ENCODE results near the gene SMPD3.

SMPD3 gene

DNA sequence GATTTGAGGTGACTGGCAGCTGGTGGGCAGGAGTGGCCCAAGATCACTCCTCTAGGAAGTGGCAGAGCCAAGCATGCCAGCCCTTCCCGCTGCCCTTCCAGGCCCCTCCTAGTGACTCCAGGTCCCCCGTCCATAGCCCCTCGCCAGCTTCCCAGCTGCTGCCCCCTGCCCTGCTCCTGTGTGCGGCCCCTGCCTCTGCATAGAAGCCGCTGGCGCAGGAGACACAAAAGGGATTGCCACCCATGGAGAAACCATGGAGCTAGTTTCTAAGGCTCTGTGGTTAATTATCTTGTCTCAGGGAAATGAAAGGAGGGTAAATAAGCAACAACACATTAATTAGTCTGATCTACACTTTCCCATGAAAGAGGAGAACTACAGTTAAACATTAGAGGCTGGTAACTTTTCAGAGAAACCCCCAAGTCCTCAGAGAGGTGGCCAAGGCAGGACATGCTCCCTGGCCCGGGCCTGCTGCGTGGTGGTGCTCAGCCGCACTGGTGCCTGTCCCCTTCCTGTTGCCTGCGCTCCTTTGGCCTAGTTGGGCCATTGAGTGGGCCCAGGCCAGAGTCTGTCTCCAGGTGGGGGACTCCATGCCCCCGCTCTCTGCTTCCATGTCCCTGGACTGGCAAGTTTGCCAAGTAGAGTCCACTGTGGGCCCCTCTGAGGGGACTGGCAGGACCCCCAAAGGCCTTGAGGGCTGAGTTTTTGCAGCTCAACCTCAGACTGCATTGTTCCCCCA, 72.3 kb downstream of the SMPD3 start:
- no peak for TF ChIP-seq EZH2phosphoT487 (IDR thresholded peaks at IDR 0.05; ENCODE audit: borderline replicate concordance)
- TF ChIP-seq, protein P1, sequence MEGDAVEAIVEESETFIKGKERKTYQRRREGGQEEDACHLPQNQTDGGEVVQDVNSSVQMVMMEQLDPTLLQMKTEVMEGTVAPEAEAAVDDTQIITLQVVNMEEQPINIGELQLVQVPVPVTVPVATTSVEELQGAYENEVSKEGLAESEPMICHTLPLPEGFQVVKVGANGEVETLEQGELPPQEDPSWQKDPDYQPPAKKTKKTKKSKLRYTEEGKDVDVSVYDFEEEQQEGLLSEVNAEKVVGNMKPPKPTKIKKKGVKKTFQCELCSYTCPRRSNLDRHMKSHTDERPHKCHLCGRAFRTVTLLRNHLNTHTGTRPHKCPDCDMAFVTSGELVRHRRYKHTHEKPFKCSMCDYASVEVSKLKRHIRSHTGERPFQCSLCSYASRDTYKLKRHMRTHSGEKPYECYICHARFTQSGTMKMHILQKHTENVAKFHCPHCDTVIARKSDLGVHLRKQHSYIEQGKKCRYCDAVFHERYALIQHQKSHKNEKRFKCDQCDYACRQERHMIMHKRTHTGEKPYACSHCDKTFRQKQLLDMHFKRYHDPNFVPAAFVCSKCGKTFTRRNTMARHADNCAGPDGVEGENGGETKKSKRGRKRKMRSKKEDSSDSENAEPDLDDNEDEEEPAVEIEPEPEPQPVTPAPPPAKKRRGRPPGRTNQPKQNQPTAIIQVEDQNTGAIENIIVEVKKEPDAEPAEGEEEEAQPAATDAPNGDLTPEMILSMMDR (conservative IDR thresholded peaks at IDR 0.05; ENCODE audit: low read length) = no peak
- H3K9ac ChIP-seq (ENCODE audit: low read depth, low read length, poor library complexity, severe bottlenecking) = no peak overlapping the region

DNA sequence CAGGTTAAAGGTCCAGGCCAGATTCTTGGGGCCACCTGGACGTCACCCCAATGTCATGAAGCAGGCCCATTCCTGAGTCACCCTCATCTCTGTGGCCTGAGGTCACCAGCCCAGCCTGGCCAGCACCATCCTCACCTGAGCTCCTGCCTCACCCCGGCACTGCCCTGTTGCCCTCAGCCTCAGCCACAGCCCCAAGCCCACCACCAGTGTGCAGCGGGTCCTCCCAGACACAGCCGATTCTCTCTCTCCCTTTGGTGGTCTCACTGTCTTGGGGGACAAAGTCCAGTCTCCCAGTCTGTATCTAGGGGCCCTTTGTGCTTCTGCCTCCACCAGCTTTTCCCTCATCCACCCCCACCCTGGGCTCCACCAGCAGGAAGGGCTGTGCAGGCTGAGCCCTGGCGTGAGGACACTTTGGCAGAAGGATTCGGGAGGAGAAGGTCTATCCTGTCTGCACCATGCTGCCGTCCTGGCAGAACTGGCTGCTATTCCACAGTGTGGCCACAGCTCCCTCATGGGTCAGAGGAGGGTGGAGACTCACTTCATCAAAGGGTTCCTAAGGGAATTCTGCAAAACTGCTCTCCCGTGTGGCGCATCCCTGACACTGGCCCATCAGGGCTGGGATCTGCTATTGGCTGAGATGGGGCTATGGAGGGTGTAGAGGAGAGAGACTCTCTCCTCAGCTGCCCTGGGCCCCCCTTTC, 73.2 kb downstream of the SMPD3 start:
- no peak overlapping the region for H2AFZ ChIP-seq (ENCODE audit: low read length)
- no peaks in the 10 kb centered on the region for H3K9me3 ChIP-seq (ENCODE audit: insufficient read depth, low read depth, low read length)
- no peak for TF ChIP-seq EZH2phosphoT487 (IDR thresholded peaks at IDR 0.05; ENCODE audit: borderline replicate concordance)
- TF ChIP-seq, protein P1 (conservative IDR thresholded peaks at IDR 0.05; ENCODE audit: low read length) = no peak
- H3K9ac ChIP-seq (ENCODE audit: low read depth, low read length, poor library complexity, severe bottlenecking) = no peak overlapping the region
- H3K36me3 ChIP-seq (ENCODE audit: insufficient read depth, low read length) = no peaks in the 10 kb centered on the region
- no peaks in the 10 kb centered on the region for H3K27me3 ChIP-seq (ENCODE audit: insufficient read depth, low read length, poor library complexity, severe bottlenecking)
- no peak overlapping the region for H3K4me3 ChIP-seq (ENCODE audit: low read length, poor library complexity, severe bottlenecking)
- no peaks in the 10 kb centered on the region for H3K9me2 ChIP-seq (replicated peaks; ENCODE audit: low read depth, low read length)
- peaks cover 12% of the 10 kb centered on the region for H3K4me1 ChIP-seq (ENCODE audit: insufficient read depth, low read length, poor library complexity, severe bottlenecking)
- H3F3A ChIP-seq (ENCODE audit: low read depth) = no peaks in the 10 kb centered on the region
- no peaks in the 10 kb centered on the region for H4K20me1 ChIP-seq (ENCODE audit: insufficient read depth, low read length, poor library complexity, severe bottlenecking)
- H3K4me2 ChIP-seq (ENCODE audit: low read depth, low read length, poor library complexity, severe bottlenecking) = no peak overlapping the region
- H3K79me2 ChIP-seq (ENCODE audit: insufficient read depth, low read length) = no peaks in the 10 kb centered on the region

More for the DNA sequence above, 72.3 kb downstream of the SMPD3 start:
- Histone ChIP-seq H3K27me3 (ENCODE audit: insufficient read depth, low read length, poor library complexity, severe bottlenecking) (no peaks in the 10 kb centered on the region), H3K9me2 (replicated peaks; ENCODE audit: low read depth, low read length) (no peaks in the 10 kb centered on the region), H3K79me2 (ENCODE audit: insufficient read depth, low read length) (no peaks in the 10 kb centered on the region), H3K4me3 (ENCODE audit: low read length, poor library complexity, severe bottlenecking) (no peak overlapping the region), H4K20me1 (ENCODE audit: insufficient read depth, low read length, poor library complexity, severe bottlenecking) (no peaks in the 10 kb centered on the region), H3K4me1 (ENCODE audit: insufficient read depth, low read length, poor library complexity, severe bottlenecking) (peaks cover 4% of the 10 kb centered on the region), H3F3A (ENCODE audit: low read depth) (no peaks in the 10 kb centered on the region), H3K4me2 (ENCODE audit: low read depth, low read length, poor library complexity, severe bottlenecking) (no peak overlapping the region), H2AFZ (ENCODE audit: low read length) (no peak overlapping the region), H3K9me3 (ENCODE audit: insufficient read depth, low read depth, low read length) (no peaks in the 10 kb centered on the region), H3K36me3 (ENCODE audit: insufficient read depth, low read length) (no peaks in the 10 kb centered on the region)

DNA sequence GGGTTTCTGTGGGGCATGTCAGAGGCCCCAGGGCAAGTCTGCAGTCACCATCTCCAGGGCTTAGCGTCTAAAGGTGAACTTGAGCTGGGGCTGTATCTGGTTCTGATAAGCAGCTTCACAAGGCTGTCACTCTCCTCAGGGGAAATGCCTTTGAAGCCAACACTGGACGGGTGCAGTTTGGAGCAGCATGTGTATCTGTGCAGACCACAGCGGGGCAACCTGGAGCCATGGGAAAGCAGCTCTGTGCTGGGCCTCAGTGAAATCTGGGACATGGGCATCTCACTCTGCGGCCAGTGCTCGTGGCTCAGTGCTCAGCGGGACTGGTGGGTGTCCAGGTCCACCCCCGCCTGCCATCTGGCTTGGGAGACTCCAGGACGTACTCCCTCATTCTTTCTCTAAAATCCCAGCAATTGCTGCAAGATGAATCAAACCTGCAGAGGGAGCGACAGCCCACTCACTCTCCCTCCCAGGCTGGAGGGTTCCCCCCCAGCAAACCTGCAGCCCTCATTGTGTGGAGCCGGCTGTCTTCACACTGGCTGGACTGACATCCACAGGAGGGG, 74.0 kb downstream of the SMPD3 start:
- H3K36me3 ChIP-seq (ENCODE audit: insufficient read depth, low read length) = no peaks in the 10 kb centered on the region
- no peak overlapping the region for H2AFZ ChIP-seq (ENCODE audit: low read length)
- H3K4me1 ChIP-seq (ENCODE audit: insufficient read depth, low read length, poor library complexity, severe bottlenecking) = peaks cover 20% of the 10 kb centered on the region
- H3K9ac ChIP-seq (ENCODE audit: low read depth, low read length, poor library complexity, severe bottlenecking) = no peak overlapping the region
- 0 out of 2 replicates have a peak, but pooled peaks cover 3% of the 10 kb centered on the region for H3F3A ChIP-seq (ENCODE audit: low read depth)
- H4K20me1 ChIP-seq (ENCODE audit: insufficient read depth, low read length, poor library complexity, severe bottlenecking) = no peaks in the 10 kb centered on the region
- TF ChIP-seq, protein P1 (conservative IDR thresholded peaks at IDR 0.05; ENCODE audit: low read length) = no peak
- TF ChIP-seq EZH2phosphoT487 (IDR thresholded peaks at IDR 0.05; ENCODE audit: borderline replicate concordance) = no peak
- H3K79me2 ChIP-seq (ENCODE audit: insufficient read depth, low read length) = no peaks in the 10 kb centered on the region
- no peak overlapping the region for H3K4me2 ChIP-seq (ENCODE audit: low read depth, low read length, poor library complexity, severe bottlenecking)
- H3K27me3 ChIP-seq (ENCODE audit: insufficient read depth, low read length, poor library complexity, severe bottlenecking) = no peaks in the 10 kb centered on the region
- no peaks in the 10 kb centered on the region for H3K9me3 ChIP-seq (ENCODE audit: insufficient read depth, low read depth, low read length)
- no peak overlapping the region for H3K4me3 ChIP-seq (ENCODE audit: low read length, poor library complexity, severe bottlenecking)
- no peaks in the 10 kb centered on the region for H3K9me2 ChIP-seq (replicated peaks; ENCODE audit: low read depth, low read length)

Data from Loucy (cell line).